SK-N-SH (cell line): ENCODE results near the gene ACAP3.
A peak's percentile ranks its signal among the peaks of the same experiment; 100 is the strongest.

Experiments
- CTCF ChIP-seq: fragments of 200-600 bp; sonication (generic); IDR thresholded peaks from 2 replicates; pipeline ENCODE4 v1.6.1; 2017; ENCODE audit warnings: antibody characterized with exemption, mild to moderate bottlenecking, moderate library complexity
- ELF1 ChIP-seq: IDR thresholded peaks from 2 replicates; pipeline ENCODE4 v1.4.0; 2012
- EP300 ChIP-seq, 2 experiments: IDR thresholded peaks; 2 replicates each; pipeline versions ENCODE4 v1.4.0 to v1.6.1; 2012; ENCODE audit warnings: borderline replicate concordance in 1 of 2, low read depth in 1 of 2, low read length in 1 of 2
- GABPA ChIP-seq: IDR thresholded peaks from 2 replicates; pipeline ENCODE4 v1.4.0; 2012; ENCODE audit warnings: low read depth, mild to moderate bottlenecking
- JUND ChIP-seq: IDR thresholded peaks from 2 replicates; pipeline ENCODE4 v1.4.0; 2012
- MAX ChIP-seq: IDR thresholded peaks from 2 replicates; pipeline ENCODE4 v1.4.0; 2012; ENCODE audit warnings: low read depth
- MEF2A ChIP-seq: IDR thresholded peaks from 2 replicates; pipeline ENCODE4 v1.4.0; 2012; ENCODE audit warnings: low read depth, borderline replicate concordance
- MXI1 ChIP-seq: IDR thresholded peaks from 2 replicates; pipeline ENCODE4 v1.6.1; 2012; ENCODE audit warnings: mild to moderate bottlenecking, low read depth, low read length, improper control_type of control experiment
- RAD21 ChIP-seq: IDR thresholded peaks from 2 replicates; pipeline ENCODE4 v1.6.1; 2012; ENCODE audit warnings: mild to moderate bottlenecking, low read length
- RCOR1 ChIP-seq: fragments of 150-350 bp; IDR thresholded peaks from 2 replicates; pipeline ENCODE4 v1.6.1; 2017; ENCODE audit warnings: antibody characterized with exemption, low read length
- SMC3 ChIP-seq: IDR thresholded peaks from 2 replicates; pipeline ENCODE4 v1.6.1; 2012; ENCODE audit warnings: low read depth, low read length, improper control_type of control experiment
- TAF1 ChIP-seq: IDR thresholded peaks from 2 replicates; pipeline ENCODE4 v1.6.1; 2012; ENCODE audit warnings: low read depth, mild to moderate bottlenecking, low read length, moderate library complexity, borderline replicate concordance
- YY1 ChIP-seq: IDR thresholded peaks from 2 replicates; pipeline ENCODE4 v1.4.0; 2012; ENCODE audit warnings: low read depth, mild to moderate bottlenecking
- ZBTB33 ChIP-seq: IDR thresholded peaks from 2 replicates; pipeline ENCODE4 v1.4.0; 2012; ENCODE audit warnings: low read depth, borderline replicate concordance

- TF ChIP-seq YY1, result no peak
- TF ChIP-seq JUND, result no peak
- no peak for TF ChIP-seq CTCF
- no peak for TF ChIP-seq EP300 (IDR thresholded peaks at IDR 0.05; ENCODE audit: borderline replicate concordance in 1 of 2, low read depth in 1 of 2, low read length in 1 of 2)
- no peak for TF ChIP-seq RAD21
- no peak for TF ChIP-seq TAF1
- TF ChIP-seq MAX, result no peak
- TF ChIP-seq MEF2A, result no peak
- TF ChIP-seq SMC3, result no peak
- TF ChIP-seq GABPA, result no peak
- TF ChIP-seq RCOR1, result no peak
- TF ChIP-seq ZBTB33, result no peak
- TF ChIP-seq MXI1, result peak; percentile 30; the same call in 1 of the 2 replicates
- TF ChIP-seq ELF1, result no peak
Measured at GRCh38 chr1:1298861-1299685, 8.7 kb downstream of the ACAP3 start.
